SU-DHL-6 (cell line): Measurements from ENCODE around the gene PDE6A.

Experiments
- EZH2phosphoT487 ChIP-seq: fragments of 200-600 bp; sonication (generic), shearing (Covaris generic); conservative IDR thresholded peaks from 2 replicates; pipeline ENCODE4 v1.6.1; 2018; ENCODE audit warnings: mild to moderate bottlenecking, antibody characterized with exemption, low read length, moderate library complexity, mixed read lengths
- TF ChIP-seq, protein P1 (sequence below): fragments of 200-600 bp; sonication (generic); IDR thresholded peaks from one replicate; pipeline ENCODE4 v1.5.1; 2017; ENCODE audit warnings: antibody characterized with exemption, mild to moderate bottlenecking, low read length, moderate library complexity; ENCODE audit not compliant: insufficient read depth, poor library complexity, severe bottlenecking

DNA sequence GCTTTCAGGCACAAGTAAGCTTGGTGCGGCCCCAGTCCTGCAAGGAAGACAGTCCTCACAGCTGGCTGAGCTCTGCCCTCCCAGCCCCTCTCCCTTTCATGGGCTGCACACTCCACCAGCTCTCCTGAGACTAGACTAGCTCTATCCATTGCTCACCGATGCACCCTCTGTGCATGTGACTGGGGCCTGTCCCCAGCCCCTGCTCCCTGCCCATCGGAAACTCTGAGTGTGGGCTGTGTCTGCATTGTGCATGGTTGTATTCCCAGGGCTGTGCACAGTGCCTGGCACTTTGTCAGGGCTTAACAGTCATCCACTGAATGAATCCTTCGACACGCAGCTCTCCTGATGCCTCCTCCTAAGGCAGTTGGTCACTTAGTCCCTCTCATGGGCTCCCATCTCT lies 122.3 kb downstream of the PDE6A start:
- TF ChIP-seq, protein P1, sequence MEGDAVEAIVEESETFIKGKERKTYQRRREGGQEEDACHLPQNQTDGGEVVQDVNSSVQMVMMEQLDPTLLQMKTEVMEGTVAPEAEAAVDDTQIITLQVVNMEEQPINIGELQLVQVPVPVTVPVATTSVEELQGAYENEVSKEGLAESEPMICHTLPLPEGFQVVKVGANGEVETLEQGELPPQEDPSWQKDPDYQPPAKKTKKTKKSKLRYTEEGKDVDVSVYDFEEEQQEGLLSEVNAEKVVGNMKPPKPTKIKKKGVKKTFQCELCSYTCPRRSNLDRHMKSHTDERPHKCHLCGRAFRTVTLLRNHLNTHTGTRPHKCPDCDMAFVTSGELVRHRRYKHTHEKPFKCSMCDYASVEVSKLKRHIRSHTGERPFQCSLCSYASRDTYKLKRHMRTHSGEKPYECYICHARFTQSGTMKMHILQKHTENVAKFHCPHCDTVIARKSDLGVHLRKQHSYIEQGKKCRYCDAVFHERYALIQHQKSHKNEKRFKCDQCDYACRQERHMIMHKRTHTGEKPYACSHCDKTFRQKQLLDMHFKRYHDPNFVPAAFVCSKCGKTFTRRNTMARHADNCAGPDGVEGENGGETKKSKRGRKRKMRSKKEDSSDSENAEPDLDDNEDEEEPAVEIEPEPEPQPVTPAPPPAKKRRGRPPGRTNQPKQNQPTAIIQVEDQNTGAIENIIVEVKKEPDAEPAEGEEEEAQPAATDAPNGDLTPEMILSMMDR: no peak
- no peak for TF ChIP-seq EZH2phosphoT487
